Measurements from ENCODE around the gene ATP6V1E1. TPM values are rescaled to one million over a fixed set of nuclear protein-coding genes. Genes with fewer than 3 reads are reported as not detected.

ATP6V1E1 gene
- total and polyA plus RNA-seq, 9 of the 15 experiments (the other 6 are each of a cell fraction or from before 2014, with no cell fraction given), result 122 to 249 (median 179) TPM

DNA sequence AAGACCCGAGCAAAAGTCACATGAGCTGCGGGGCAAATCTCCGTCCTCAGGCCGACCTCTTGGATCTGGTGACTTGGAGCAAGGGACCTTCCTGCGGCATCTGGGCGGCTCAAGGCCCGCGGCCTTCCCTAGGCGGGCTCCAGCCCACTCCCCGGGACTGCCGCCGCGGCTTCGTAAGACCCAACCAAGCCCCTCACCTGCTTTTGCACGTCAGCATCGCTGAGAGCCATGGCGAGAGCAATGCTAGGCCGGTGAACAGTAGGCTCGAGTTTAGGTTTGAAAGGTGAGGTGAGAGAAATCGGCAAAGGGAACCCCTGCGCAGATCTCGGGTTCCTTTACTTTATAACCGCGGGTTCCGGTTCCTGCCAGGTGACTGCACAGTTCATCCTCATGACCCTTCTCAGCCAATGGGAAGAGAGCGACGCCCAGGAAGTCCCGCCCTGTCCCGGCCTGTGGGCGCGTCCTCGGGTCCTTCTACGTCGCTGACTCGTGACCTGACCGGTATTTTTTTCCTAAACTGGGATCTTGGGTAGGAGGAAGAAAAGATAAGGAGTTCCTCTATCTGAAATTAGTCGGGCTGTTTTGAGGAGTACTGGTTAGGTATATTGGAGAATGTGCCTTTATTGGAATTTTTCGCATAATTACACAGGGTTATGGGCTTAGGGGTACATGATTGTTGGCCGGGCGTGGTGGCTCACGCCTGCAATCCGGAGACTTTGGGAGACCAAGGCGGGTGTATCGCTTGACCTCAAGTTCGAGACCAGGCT, at the start of gene ATP6V1E1 (continued):
- TF ChIP-seq, protein P1, sequence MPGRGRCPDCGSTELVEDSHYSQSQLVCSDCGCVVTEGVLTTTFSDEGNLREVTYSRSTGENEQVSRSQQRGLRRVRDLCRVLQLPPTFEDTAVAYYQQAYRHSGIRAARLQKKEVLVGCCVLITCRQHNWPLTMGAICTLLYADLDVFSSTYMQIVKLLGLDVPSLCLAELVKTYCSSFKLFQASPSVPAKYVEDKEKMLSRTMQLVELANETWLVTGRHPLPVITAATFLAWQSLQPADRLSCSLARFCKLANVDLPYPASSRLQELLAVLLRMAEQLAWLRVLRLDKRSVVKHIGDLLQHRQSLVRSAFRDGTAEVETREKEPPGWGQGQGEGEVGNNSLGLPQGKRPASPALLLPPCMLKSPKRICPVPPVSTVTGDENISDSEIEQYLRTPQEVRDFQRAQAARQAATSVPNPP (IDR thresholded peaks at IDR 0.05; ENCODE audit: borderline replicate concordance, insufficient read depth, insufficient read length), result no peak
- TF ChIP-seq ZNF174 (CRISPR knock-in tag; IDR thresholded peaks at IDR 0.05) (no peak), SMARCA4 (IDR thresholded peaks at IDR 0.05) (peak; percentile 62; the same call in 1 of the 2 replicates), ERF (CRISPR knock-in tag; IDR thresholded peaks at IDR 0.05) (0 out of 2 replicates have a peak, but pooled peaks have one; percentile 43), NCOA1 (IDR thresholded peaks at IDR 0.05; ENCODE audit: low read depth) (no peak; the same call in none of the 2 replicates), ZNF3 (CRISPR knock-in tag; IDR thresholded peaks at IDR 0.05) (no peak), ARID4B (CRISPR knock-in tag; IDR thresholded peaks at IDR 0.05) (peak; percentile 69), MLLT1 (IDR thresholded peaks at IDR 0.05) (peak; percentile 66 to 74; a peak in 2 of 4 replicates), ZNF512 (tag; IDR thresholded peaks at IDR 0.05) (no peak), CHD1 (IDR thresholded peaks at IDR 0.05; ENCODE audit: low read length) (peak; percentile 60), NRF1 (conservative IDR thresholded peaks at IDR 0.05 in 1 of 2, IDR thresholded peaks at IDR 0.05 in 1 of 2) (peak; percentile 84 to 85)
- TF ChIP-seq, protein P2, sequence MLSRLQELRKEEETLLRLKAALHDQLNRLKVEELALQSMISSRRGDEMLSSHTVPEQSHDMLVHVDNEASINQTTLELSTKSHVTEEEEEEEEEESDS (CRISPR knock-in tag; IDR thresholded peaks at IDR 0.05), result no peak
- TF ChIP-seq, protein P3, sequence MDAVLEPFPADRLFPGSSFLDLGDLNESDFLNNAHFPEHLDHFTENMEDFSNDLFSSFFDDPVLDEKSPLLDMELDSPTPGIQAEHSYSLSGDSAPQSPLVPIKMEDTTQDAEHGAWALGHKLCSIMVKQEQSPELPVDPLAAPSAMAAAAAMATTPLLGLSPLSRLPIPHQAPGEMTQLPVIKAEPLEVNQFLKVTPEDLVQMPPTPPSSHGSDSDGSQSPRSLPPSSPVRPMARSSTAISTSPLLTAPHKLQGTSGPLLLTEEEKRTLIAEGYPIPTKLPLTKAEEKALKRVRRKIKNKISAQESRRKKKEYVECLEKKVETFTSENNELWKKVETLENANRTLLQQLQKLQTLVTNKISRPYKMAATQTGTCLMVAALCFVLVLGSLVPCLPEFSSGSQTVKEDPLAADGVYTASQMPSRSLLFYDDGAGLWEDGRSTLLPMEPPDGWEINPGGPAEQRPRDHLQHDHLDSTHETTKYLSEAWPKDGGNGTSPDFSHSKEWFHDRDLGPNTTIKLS (IDR thresholded peaks at IDR 0.05; ENCODE audit: borderline replicate concordance, low read depth), result peak; percentile 80; the same call in 1 of the 2 replicates
